ENCODE measurements around the gene UBXN6. TPM values are rescaled to one million over a fixed set of nuclear protein-coding genes. Genes with fewer than 3 reads are reported as not detected.

The UBXN6 gene
- total RNA-seq, 1 donor from 2014 or later: 45.7 TPM

DNA sequence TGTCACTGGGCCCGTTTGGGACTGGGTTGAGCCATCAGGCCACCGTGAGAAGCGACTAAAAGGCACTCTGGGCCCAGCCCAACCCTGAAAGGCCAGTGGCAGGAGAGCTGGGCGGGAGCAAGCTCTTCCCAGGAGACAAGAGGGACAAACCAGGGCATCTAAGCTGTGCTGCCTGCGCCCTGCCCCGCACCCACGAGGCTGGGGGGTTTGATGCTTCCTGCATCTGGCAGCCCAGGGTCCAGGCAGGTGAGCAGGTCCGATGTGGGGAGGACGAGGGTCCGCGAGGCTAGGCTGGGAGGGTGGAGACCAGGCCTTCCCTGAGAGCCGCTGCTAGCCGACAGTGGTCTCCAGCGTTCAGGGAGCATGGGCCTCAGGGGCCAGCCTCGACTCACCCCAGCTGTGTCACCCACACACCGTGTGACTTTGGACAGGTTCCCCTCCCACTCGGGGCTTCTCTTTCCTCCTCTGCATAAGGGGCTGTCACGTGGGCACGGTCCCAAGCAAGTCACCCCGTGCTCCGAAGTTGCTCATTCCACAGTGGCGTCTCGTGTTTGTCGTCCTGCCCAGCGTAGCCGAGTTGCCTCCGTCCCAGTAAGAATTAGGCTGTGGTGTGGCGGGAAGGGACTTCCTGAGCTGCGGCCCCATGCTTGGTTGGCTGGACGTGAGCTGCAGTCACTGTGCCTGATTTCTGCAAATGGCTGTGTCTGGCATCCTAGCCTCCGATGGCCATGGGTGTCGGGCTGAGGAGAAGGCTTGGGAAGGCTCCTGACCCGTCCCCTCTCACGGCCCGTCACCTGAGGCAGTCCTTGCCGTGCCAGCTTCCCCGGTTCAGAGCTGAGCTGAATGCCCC lies 44.9 kb upstream of the UBXN6 start:
- no peak for DNase-seq (ENCODE audit: low spot score)
- TF ChIP-seq, protein P1, sequence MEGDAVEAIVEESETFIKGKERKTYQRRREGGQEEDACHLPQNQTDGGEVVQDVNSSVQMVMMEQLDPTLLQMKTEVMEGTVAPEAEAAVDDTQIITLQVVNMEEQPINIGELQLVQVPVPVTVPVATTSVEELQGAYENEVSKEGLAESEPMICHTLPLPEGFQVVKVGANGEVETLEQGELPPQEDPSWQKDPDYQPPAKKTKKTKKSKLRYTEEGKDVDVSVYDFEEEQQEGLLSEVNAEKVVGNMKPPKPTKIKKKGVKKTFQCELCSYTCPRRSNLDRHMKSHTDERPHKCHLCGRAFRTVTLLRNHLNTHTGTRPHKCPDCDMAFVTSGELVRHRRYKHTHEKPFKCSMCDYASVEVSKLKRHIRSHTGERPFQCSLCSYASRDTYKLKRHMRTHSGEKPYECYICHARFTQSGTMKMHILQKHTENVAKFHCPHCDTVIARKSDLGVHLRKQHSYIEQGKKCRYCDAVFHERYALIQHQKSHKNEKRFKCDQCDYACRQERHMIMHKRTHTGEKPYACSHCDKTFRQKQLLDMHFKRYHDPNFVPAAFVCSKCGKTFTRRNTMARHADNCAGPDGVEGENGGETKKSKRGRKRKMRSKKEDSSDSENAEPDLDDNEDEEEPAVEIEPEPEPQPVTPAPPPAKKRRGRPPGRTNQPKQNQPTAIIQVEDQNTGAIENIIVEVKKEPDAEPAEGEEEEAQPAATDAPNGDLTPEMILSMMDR (IDR thresholded peaks at IDR 0.05; ENCODE audit: unreplicated experiment): no peak
- Mint-ChIP-seq H3K9me3 (ENCODE audit: unreplicated experiment) (no peaks in the 10 kb centered on the region), H3K4me3 (ENCODE audit: unreplicated experiment) (no peak overlapping the region), H3K36me3 (ENCODE audit: low read depth, unreplicated experiment) (peaks cover 26% of the 10 kb centered on the region), H3K27ac (ENCODE audit: unreplicated experiment) (peak overlapping the region; percentile 30), H3K27me3 (ENCODE audit: unreplicated experiment) (peaks cover 19% of the 10 kb centered on the region), H3K4me1 (ENCODE audit: unreplicated experiment) (peaks cover 4% of the 10 kb centered on the region)

DNA sequence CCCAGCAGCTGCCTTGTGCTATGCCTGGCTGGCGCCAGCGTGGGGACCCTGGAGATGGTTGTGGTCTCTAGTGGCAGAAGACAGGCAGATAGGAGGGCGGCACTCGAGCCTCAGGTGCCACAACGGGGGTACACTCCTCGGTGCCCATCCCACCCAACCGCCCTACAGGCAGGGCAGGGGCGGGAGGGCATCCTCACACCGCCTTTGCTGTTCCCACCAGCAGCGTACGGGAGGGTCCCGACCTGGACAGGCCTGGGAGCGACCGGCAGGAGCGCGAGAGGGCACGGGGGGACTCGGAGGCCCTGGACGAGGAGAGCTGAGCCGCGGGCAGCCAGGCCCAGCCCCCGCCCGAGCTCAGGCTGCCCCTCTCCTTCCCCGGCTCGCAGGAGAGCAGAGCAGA lies 44.1 kb upstream of the UBXN6 start:
- Mint-ChIP-seq H3K27me3 (ENCODE audit: unreplicated experiment) (peaks cover 16% of the 10 kb centered on the region), H3K36me3 (ENCODE audit: low read depth, unreplicated experiment) (peaks cover 20% of the 10 kb centered on the region), H3K9me3 (ENCODE audit: unreplicated experiment) (no peaks in the 10 kb centered on the region)

DNA sequence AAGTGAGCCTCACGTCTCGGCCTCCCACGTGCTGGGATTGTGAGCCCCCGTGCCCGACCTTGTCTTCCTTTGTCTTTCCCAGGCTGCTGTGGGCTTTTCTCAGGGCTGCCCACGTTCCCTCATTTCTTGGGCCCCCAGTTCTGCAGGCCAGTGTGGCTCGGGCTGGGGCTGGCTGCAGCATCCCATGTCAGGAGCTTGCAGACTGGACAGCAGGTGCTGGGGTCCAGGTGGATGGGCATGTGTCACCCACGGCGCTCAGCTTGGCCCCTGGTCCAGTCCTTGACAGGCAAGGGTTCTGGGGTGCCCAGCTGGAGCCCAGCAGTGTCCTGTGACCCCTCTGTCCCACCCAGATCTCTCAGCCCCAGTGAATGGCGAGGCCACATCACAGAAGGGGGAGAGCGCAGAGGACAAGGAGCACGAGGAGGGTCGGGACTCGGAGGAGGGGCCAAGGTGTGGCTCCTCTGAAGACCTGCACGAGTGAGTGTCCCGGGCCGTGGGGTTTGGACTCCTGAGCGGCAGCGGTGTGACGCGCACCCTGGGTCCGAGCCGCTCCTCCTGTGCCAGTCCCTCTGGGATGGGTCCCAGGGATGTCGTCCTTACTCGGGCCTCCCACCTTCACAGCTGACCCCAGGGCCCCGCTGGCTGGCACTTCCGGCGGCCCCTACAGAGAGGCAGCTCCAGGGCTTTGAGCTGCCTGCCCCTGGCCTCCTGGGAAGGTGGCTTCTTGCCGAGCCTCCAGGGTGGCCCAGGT lies 43.4 kb upstream of the UBXN6 start:
- Mint-ChIP-seq H3K27ac (ENCODE audit: unreplicated experiment) (no peak overlapping the region), H3K4me3 (ENCODE audit: unreplicated experiment) (no peak overlapping the region), H3K36me3 (ENCODE audit: low read depth, unreplicated experiment) (peaks cover 14% of the 10 kb centered on the region), H3K27me3 (ENCODE audit: unreplicated experiment) (peaks cover 12% of the 10 kb centered on the region), H3K9me3 (ENCODE audit: unreplicated experiment) (no peaks in the 10 kb centered on the region), H3K4me1 (ENCODE audit: unreplicated experiment) (no peaks in the 10 kb centered on the region)
- TF ChIP-seq, protein P1 (IDR thresholded peaks at IDR 0.05; ENCODE audit: unreplicated experiment): no peak
- no peak for DNase-seq (ENCODE audit: low spot score)

More for the DNA sequence above, 44.1 kb upstream of the UBXN6 start:
- no peak overlapping the region for H3K27ac Mint-ChIP-seq (ENCODE audit: unreplicated experiment)
- TF ChIP-seq, protein P1 (IDR thresholded peaks at IDR 0.05; ENCODE audit: unreplicated experiment): no peak
- H3K4me3 Mint-ChIP-seq (ENCODE audit: unreplicated experiment): no peak overlapping the region
- peaks cover 4% of the 10 kb centered on the region for H3K4me1 Mint-ChIP-seq (ENCODE audit: unreplicated experiment)
- DNase-seq (ENCODE audit: low spot score): no peak

DNA sequence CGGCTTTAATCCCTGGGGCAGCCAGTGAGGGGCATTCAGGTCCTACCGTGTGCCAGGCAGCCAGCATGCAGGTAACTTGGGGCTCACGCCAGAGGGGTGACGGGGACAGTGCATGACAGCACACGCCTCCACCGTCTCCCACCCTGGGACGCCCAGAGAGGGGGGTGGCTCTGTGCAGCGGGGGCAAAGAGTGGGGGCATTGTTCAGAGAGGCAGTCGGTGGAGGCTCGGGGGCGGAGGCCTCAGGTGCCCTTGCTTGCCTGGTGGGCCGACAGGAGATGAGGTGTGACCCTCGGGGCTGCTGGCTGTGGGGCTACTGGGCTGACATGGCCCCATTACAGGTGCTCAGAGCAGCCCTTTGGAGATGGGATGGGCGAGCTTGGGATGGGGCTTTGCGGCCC lies 42.3 kb upstream of the UBXN6 start:
- no peak overlapping the region for H3K27ac Mint-ChIP-seq (ENCODE audit: unreplicated experiment)
- H3K4me1 Mint-ChIP-seq (ENCODE audit: unreplicated experiment): no peaks in the 10 kb centered on the region
- peaks cover 8% of the 10 kb centered on the region for H3K36me3 Mint-ChIP-seq (ENCODE audit: low read depth, unreplicated experiment)
- no peak overlapping the region for H3K4me3 Mint-ChIP-seq (ENCODE audit: unreplicated experiment)
- peaks cover 10% of the 10 kb centered on the region for H3K27me3 Mint-ChIP-seq (ENCODE audit: unreplicated experiment)
- no peaks in the 10 kb centered on the region for H3K9me3 Mint-ChIP-seq (ENCODE audit: unreplicated experiment)
- no peak for DNase-seq (ENCODE audit: low spot score)
- TF ChIP-seq, protein P1 (IDR thresholded peaks at IDR 0.05; ENCODE audit: unreplicated experiment): no peak

DNA sequence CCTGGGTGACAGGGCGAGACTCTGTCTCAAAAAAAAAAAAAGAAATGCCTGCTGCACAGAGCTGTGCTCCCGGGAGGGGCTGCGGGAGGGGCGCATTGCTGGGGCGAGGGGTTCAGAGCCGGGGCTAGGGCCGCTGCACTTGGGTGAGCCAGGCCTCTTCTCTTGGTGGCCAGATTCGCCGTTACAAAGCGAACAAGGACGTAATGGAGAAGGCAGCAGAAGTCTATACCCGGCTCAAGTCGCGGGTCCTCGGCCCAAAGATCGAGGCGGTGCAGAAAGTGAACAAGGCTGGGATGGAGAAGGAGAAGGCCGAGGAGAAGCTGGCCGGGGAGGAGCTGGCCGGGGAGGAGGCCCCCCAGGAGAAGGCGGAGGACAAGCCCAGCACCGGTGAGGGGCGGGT lies 41.7 kb upstream of the UBXN6 start:
- no peak for DNase-seq (ENCODE audit: low spot score)
- TF ChIP-seq, protein P1 (IDR thresholded peaks at IDR 0.05; ENCODE audit: unreplicated experiment): no peak
- Mint-ChIP-seq H3K4me1 (ENCODE audit: unreplicated experiment) (no peaks in the 10 kb centered on the region), H3K9me3 (ENCODE audit: unreplicated experiment) (no peaks in the 10 kb centered on the region), H3K27ac (ENCODE audit: unreplicated experiment) (no peak overlapping the region), H3K36me3 (ENCODE audit: low read depth, unreplicated experiment) (peaks cover 11% of the 10 kb centered on the region), H3K27me3 (ENCODE audit: unreplicated experiment) (peaks cover 10% of the 10 kb centered on the region), H3K4me3 (ENCODE audit: unreplicated experiment) (no peak overlapping the region)

Measured in endothelial cell (in vitro differentiated cells).